SK-N-SH (cell line): ENCODE results near the gene LRMDA. TPM values are rescaled to one million over a fixed set of nuclear protein-coding genes. Genes with fewer than 3 reads are reported as not detected.

Experiments
- CTCF ChIA-PET: fragments of 300-600, 350-600 bp; formaldehyde crosslinking; extraction: SDS; loops from one replicate; lab custom pipeline; 2021; lab: Yijun Ruan, JAX
- POLR2A ChIA-PET: fragments of 350-600 bp; sonication (Branson Sonifier 250); formaldehyde crosslinking; extraction: SDS; loops from one replicate; lab custom pipeline; 2020; ENCODE audit warnings: antibody characterized with exemption, inconsistent platforms; lab: Yijun Ruan, JAX
- DNase-seq: peaks from one replicate; pipeline ENCODE4 v3.0.0; 2012
- H2AFZ ChIP-seq: fragments of 200-600 bp; sonication (generic); 2 replicates; pipeline ENCODE4 v1.8.1; 2016; ENCODE audit warnings: antibody characterized with exemption, mild to moderate bottlenecking, low read depth
- H3F3A ChIP-seq: fragments of 200-600 bp; sonication (generic); replicated peaks from 2 replicates; pipeline ENCODE3; 2016; ENCODE audit warnings: antibody characterized with exemption, mild to moderate bottlenecking; ENCODE audit not compliant: insufficient read depth
- H3K27ac ChIP-seq, 2 experiments: fragments of 200-500 bp in 1 of 2; fragments of 200-600 bp in 1 of 2; sonication (Bioruptor generic) in 1 of 2; sonication (generic), shearing (Covaris generic) in 1 of 2; 2 replicates each; pipeline versions ENCODE4 v1.5.1 to v1.6.1; 2014 to 2016; ENCODE audit warnings: low read depth in 2 of 2, inconsistent platforms in 1 of 2, low read length in 1 of 2, mild to moderate bottlenecking in 1 of 2, mixed read lengths in 1 of 2
- H3K27me3 ChIP-seq: fragments of 200-600 bp; sonication (generic), shearing (Covaris generic); 2 replicates; pipeline ENCODE4 v1.6.1; 2016; ENCODE audit warnings: mixed run types; ENCODE audit not compliant: insufficient read depth
- H3K36me3 ChIP-seq, 2 experiments: fragments of 200-500 bp in 1 of 2; fragments of 200-600 bp in 1 of 2; sonication (Bioruptor generic) in 1 of 2; sonication (generic) in 1 of 2; replicated peaks in 1 of 2; 2 replicates each; pipeline versions ENCODE3 to v1.5.1; 2014 to 2016; ENCODE audit warnings: low read length in 1 of 2, mild to moderate bottlenecking in 1 of 2; ENCODE audit not compliant: insufficient read depth in 2 of 2, control insufficient read depth in 1 of 2
- H3K4me1 ChIP-seq, 2 experiments: fragments of 200-500 bp in 1 of 2; fragments of 200-600 bp in 1 of 2; sonication (Bioruptor generic) in 1 of 2; sonication (generic), shearing (Covaris generic) in 1 of 2; 2 replicates each; pipeline versions ENCODE4 v1.5.1 to v1.6.1; 2014 to 2016; ENCODE audit warnings: low read depth in 1 of 2, low read length in 1 of 2, mixed run types in 1 of 2; ENCODE audit not compliant: insufficient read depth in 2 of 2, control insufficient read depth in 1 of 2
- H3K4me2 ChIP-seq: fragments of 200-600 bp; sonication (generic), shearing (Covaris generic); 2 replicates; pipeline ENCODE4 v1.6.1; 2017; ENCODE audit warnings: mixed run types
- H3K4me3 ChIP-seq, 2 experiments: fragments of 200-500 bp in 1 of 2; fragments of 200-600 bp in 1 of 2; sonication (Bioruptor generic) in 1 of 2; sonication (generic), shearing (Covaris generic) in 1 of 2; 2 replicates each; pipeline versions ENCODE4 v1.5.1 to v1.8.1; 2014 to 2016; ENCODE audit warnings: low read depth in 2 of 2, inconsistent platforms in 1 of 2, low read length in 1 of 2, mild to moderate bottlenecking in 1 of 2, mixed read lengths in 1 of 2, moderate library complexity in 1 of 2
- H3K79me2 ChIP-seq: fragments of 200-600 bp; sonication (generic); 2 replicates; pipeline ENCODE4 v1.8.1; 2017; ENCODE audit warnings: mild to moderate bottlenecking; ENCODE audit not compliant: insufficient read depth
- H3K9ac ChIP-seq: fragments of 200-600 bp; sonication (generic); 2 replicates; pipeline ENCODE4 v1.6.1; 2017; ENCODE audit warnings: mixed run types
- H3K9me2 ChIP-seq: fragments of 200-600 bp; sonication (generic); 2 replicates; pipeline ENCODE4 v1.6.1; 2017; ENCODE audit warnings: mixed run types
- H3K9me3 ChIP-seq: fragments of 200-600 bp; sonication (generic); 2 replicates; pipeline ENCODE4 v1.6.1; 2017; ENCODE audit warnings: mixed run types, mild to moderate bottlenecking, moderate library complexity
- H4K20me1 ChIP-seq: fragments of 200-600 bp; sonication (generic); 2 replicates; pipeline ENCODE4 v1.6.1; 2017; ENCODE audit warnings: mild to moderate bottlenecking, mixed run types; ENCODE audit not compliant: insufficient read depth
- CHD2 ChIP-seq: fragments of 150-350 bp; IDR thresholded peaks from 2 replicates; pipeline ENCODE4 v1.6.1; 2018; ENCODE audit warnings: low read length; ENCODE audit not compliant: partially characterized antibody
- CTCF ChIP-seq: fragments of 200-600 bp; sonication (generic); IDR thresholded peaks from 2 replicates; pipeline ENCODE4 v1.6.1; 2017; ENCODE audit warnings: antibody characterized with exemption, mild to moderate bottlenecking, moderate library complexity
- ELF1 ChIP-seq: IDR thresholded peaks from 2 replicates; pipeline ENCODE4 v1.4.0; 2012
- EP300 ChIP-seq, 2 experiments: IDR thresholded peaks; 2 replicates each; pipeline versions ENCODE4 v1.4.0 to v1.6.1; 2012; ENCODE audit warnings: borderline replicate concordance in 1 of 2, low read depth in 1 of 2, low read length in 1 of 2
- FOXJ3 ChIP-seq: sonication (generic); formaldehyde crosslinking; IDR thresholded peaks from 2 replicates; pipeline ENCODE4 v1.5.1; 2020; ENCODE audit warnings: mild to moderate bottlenecking, missing genetic modification reagents
- FOXM1 ChIP-seq: IDR thresholded peaks from 2 replicates; pipeline ENCODE4 v1.4.0; 2012; ENCODE audit warnings: low read depth, mild to moderate bottlenecking
- GABPA ChIP-seq: IDR thresholded peaks from 2 replicates; pipeline ENCODE4 v1.4.0; 2012; ENCODE audit warnings: low read depth, mild to moderate bottlenecking
- GATA2 ChIP-seq: sonication (generic); formaldehyde crosslinking; IDR thresholded peaks from 2 replicates; pipeline ENCODE4 v1.5.0; 2020; ENCODE audit warnings: mild to moderate bottlenecking, missing genetic modification reagents
- IRF3 ChIP-seq: fragments of 150-350 bp; IDR thresholded peaks from 2 replicates; pipeline ENCODE4 v1.6.1; 2016; ENCODE audit warnings: mild to moderate bottlenecking, low read depth, low read length
- MAX ChIP-seq: IDR thresholded peaks from 2 replicates; pipeline ENCODE4 v1.4.0; 2012; ENCODE audit warnings: low read depth
- MXI1 ChIP-seq: IDR thresholded peaks from 2 replicates; pipeline ENCODE4 v1.6.1; 2012; ENCODE audit warnings: mild to moderate bottlenecking, low read depth, low read length, improper control_type of control experiment
- NFIC ChIP-seq: IDR thresholded peaks from 2 replicates; pipeline ENCODE4 v1.4.0; 2012; ENCODE audit warnings: borderline replicate concordance
- NRF1 ChIP-seq: IDR thresholded peaks from 2 replicates; pipeline ENCODE4 v1.6.1; 2012; ENCODE audit warnings: low read depth, mild to moderate bottlenecking, low read length
- PBX3 ChIP-seq: IDR thresholded peaks from 2 replicates; pipeline ENCODE4; 2012
- RAD21 ChIP-seq: IDR thresholded peaks from 2 replicates; pipeline ENCODE4 v1.6.1; 2012; ENCODE audit warnings: mild to moderate bottlenecking, low read length
- RCOR1 ChIP-seq: fragments of 150-350 bp; IDR thresholded peaks from 2 replicates; pipeline ENCODE4 v1.6.1; 2017; ENCODE audit warnings: antibody characterized with exemption, low read length
- RXRA ChIP-seq: IDR thresholded peaks from 2 replicates; pipeline ENCODE4 v1.4.0; 2012; ENCODE audit warnings: low read depth, mild to moderate bottlenecking, borderline replicate concordance
- SMC3 ChIP-seq: IDR thresholded peaks from 2 replicates; pipeline ENCODE4 v1.6.1; 2012; ENCODE audit warnings: low read depth, low read length, improper control_type of control experiment
- TCF12 ChIP-seq: IDR thresholded peaks from 2 replicates; pipeline ENCODE4 v1.4.0; 2012
- TEAD4 ChIP-seq: IDR thresholded peaks from 2 replicates; pipeline ENCODE4 v1.4.0; 2012; ENCODE audit warnings: mild to moderate bottlenecking, borderline replicate concordance; ENCODE audit not compliant: insufficient read depth
- USF2 ChIP-seq: fragments of 150-350 bp; IDR thresholded peaks from 2 replicates; pipeline ENCODE4 v1.6.1; 2017; ENCODE audit warnings: antibody characterized with exemption, low read length, low read depth, borderline replicate concordance
- ZBTB33 ChIP-seq: IDR thresholded peaks from 2 replicates; pipeline ENCODE4 v1.4.0; 2012; ENCODE audit warnings: low read depth, borderline replicate concordance
- WGBS: methylation state at CpG from one replicate; pipeline ENCODE4 v1.1.6; 2017; ENCODE audit warnings: low lambda C conversion rate; 5-methylcytosine and 5-hydroxymethylcytosine counted together
- polyA plus RNA-seq, 3 experiments: library from polyadenylated mRNA; depleted of rRNA; stranded (reverse); fragments of >200 nt; gene quantifications; 2 replicates each; pipeline ENCODE4 v1.2.3, GENCODE V29; 2012

LRMDA gene
- polyA plus RNA-seq, 1 of the 3 experiments (the other 2 are of a cell fraction) = 0.95 TPM

- Histone ChIP-seq H3K27me3 (no peaks in the 10 kb centered on the region), H3K36me3 (no peaks in the 10 kb centered on the region), H3K4me1 (no peaks in the 10 kb centered on the region), H3K9ac (no peak overlapping the region), H3K9me3 (no peaks in the 10 kb centered on the region), H3K27ac (no peak overlapping the region), H4K20me1 (no peaks in the 10 kb centered on the region), H3F3A (no peaks in the 10 kb centered on the region), H3K4me2 (no peak overlapping the region), H2AFZ (no peak overlapping the region), H3K4me3 (no peak overlapping the region), H3K9me2 (no peaks in the 10 kb centered on the region), H3K79me2 (no peaks in the 10 kb centered on the region)
- POLR2A ChIA-PET = no interaction called here
- whole genome bisulfite sequencing = 70% methylated on average over 1 of the region's 1 CpG
- TF ChIP-seq MXI1 (no peak), ELF1 (no peak), SMC3 (no peak), NFIC (no peak), TCF12 (no peak), GABPA (no peak), RXRA (no peak), CTCF (no peak), CHD2 (no peak), NRF1 (no peak), IRF3 (no peak), FOXJ3 (CRISPR knock-in tag) (no peak), TEAD4 (no peak)
- CTCF ChIA-PET = interaction anchor here (1.2 to 1.4 kb wide), 2 partner anchors 15 to 34 kb away, joined by 3 read pairs; no protein-coding TSS in a partner anchor
- no peak for DNase-seq
These were observed 153.9 kb downstream of the LRMDA start for GRCh38 chr10:75585294-75585693.

- Histone ChIP-seq H2AFZ (no peak overlapping the region), H3K9me3 (no peaks in the 10 kb centered on the region), H3K4me3 (no peak overlapping the region), H3K9me2 (no peaks in the 10 kb centered on the region), H3K27ac (no peak overlapping the region), H3K27me3 (no peaks in the 10 kb centered on the region), H3F3A (no peaks in the 10 kb centered on the region), H4K20me1 (no peaks in the 10 kb centered on the region), H3K36me3 (no peaks in the 10 kb centered on the region), H3K9ac (no peak overlapping the region), H3K4me1 (no peaks in the 10 kb centered on the region), H3K79me2 (no peaks in the 10 kb centered on the region), H3K4me2 (no peak overlapping the region)
- DNase-seq = no peak
- ChIA-PET CTCF (no interaction called here), POLR2A (no interaction called here)
- 84% methylated on average over 1 of the region's 1 CpG for WGBS
- no peak for TF ChIP-seq GATA2
- TF ChIP-seq FOXJ3 (CRISPR knock-in tag) = no peak
- TF ChIP-seq TCF12 = no peak
- no peak for TF ChIP-seq TEAD4
- TF ChIP-seq EP300 (IDR thresholded peaks at IDR 0.05; ENCODE audit: borderline replicate concordance in 1 of 2, low read depth in 1 of 2, low read length in 1 of 2) = no peak
- TF ChIP-seq ZBTB33 = no peak
- no peak for TF ChIP-seq PBX3
- no peak for TF ChIP-seq NFIC
- TF ChIP-seq MXI1 = no peak
- TF ChIP-seq MAX = no peak
- no peak for TF ChIP-seq RAD21
- TF ChIP-seq FOXM1 = no peak
- no peak for TF ChIP-seq RCOR1
- no peak for TF ChIP-seq USF2
- no peak for TF ChIP-seq NRF1
These were observed 155.4 kb downstream of the LRMDA start for GRCh38 chr10:75586814-75587213.
